Activated naive CD4-positive, alpha-beta T cell treated with anti-CD3 and anti-CD28 coated beads, Interleukin-2, amount 50 U/mL, for 72 hours (primary cell): ENCODE results near the gene ARMCX1. TPM values are rescaled to one million over a fixed set of nuclear protein-coding genes. Genes with fewer than 3 reads are reported as not detected.
"Not testable (repeated sequence)": the region's sequence is repeated elsewhere in the genome, so short reads cannot be mapped to it uniquely, and the experiment has no call there.

Experiments
- ATAC-seq, 2 donors: fragments of 150-1000 bp; cut with Tn5 transposase; 2 replicates each; pipeline ENCODE4 v1.10.0; 2021; ENCODE audit warnings: mild to moderate bottlenecking in 2 of 2, moderate library complexity in 2 of 2
- DNase-seq, 2 donors: peaks; one replicate each; pipeline ENCODE4 v3.0.0; 2021 to 2022; ENCODE audit warnings: low spot score in 2 of 2
- H3K27ac Mint-ChIP-seq, 2 donors: one replicate each; pipeline ENCODE4 v1.8.0; 2022; ENCODE audit warnings: mild to moderate bottlenecking in 2 of 2, mixed read lengths in 2 of 2
- H3K36me3 Mint-ChIP-seq, 2 donors: one replicate each; pipeline ENCODE4 v1.8.0; 2022; ENCODE audit warnings: mixed read lengths in 2 of 2
- H3K9me3 Mint-ChIP-seq, 2 donors: one replicate each; pipeline ENCODE4 v1.8.0; 2022; ENCODE audit warnings: mixed read lengths in 2 of 2
- total RNA-seq, 2 donors: library from RNA; stranded (reverse); gene quantifications; one replicate each; pipeline ENCODE4 v1.2.3, GENCODE V29; 2022

Gene ARMCX1
- 1 to 10 TPM; 2.4 to 2.8 TPM for total RNA-seq

GRCh38 chrX:101550362-101550750 is at the start of gene ARMCX1:
TSS of gene ARMCX1 (plus strand) at chrX:101550547. CDS start at chrX:101552931, 2,384 bp downstream.
- ATAC-seq: peak; percentile 63 to 91
- H3K36me3 Mint-ChIP-seq: peaks cover 0 to 5% of the 10 kb centered on the region in 2 donors
- DNase-seq: peak in 1 of 2 donors; percentile 5
- no peaks in the 10 kb centered on the region for H3K9me3 Mint-ChIP-seq
- H3K27ac Mint-ChIP-seq: peak within 1 kb of the TSS in 1 of 2 donors; percentile 54

- H3K27ac Mint-ChIP-seq, H3K9me3 Mint-ChIP-seq, ATAC-seq, H3K36me3 Mint-ChIP-seq, DNase-seq: not testable (repeated sequence)
Observed at GRCh38 chrX:101502929-101503328, 47.4 kb upstream of the ARMCX1 start.

- no peaks in the 10 kb centered on the region for H3K9me3 Mint-ChIP-seq
- no peak for DNase-seq
- H3K27ac Mint-ChIP-seq: no peak overlapping the region
- no peak for ATAC-seq
- H3K36me3 Mint-ChIP-seq: no peaks in the 10 kb centered on the region
Observed at GRCh38 chrX:101507372-101507771, 43.0 kb upstream of the ARMCX1 start.

GRCh38 chrX:101507986-101508385 is 42.4 kb upstream of the ARMCX1 start:
- no peak for ATAC-seq
- Mint-ChIP-seq H3K27ac (no peak overlapping the region), H3K9me3 (no peaks in the 10 kb centered on the region), H3K36me3 (no peaks in the 10 kb centered on the region)
- no peak for DNase-seq

- H3K36me3 Mint-ChIP-seq: peaks cover 0 to 5% of the 10 kb centered on the region in 2 donors
- DNase-seq: no peak
- no peak for ATAC-seq
- H3K27ac Mint-ChIP-seq: no peak overlapping the region
- H3K9me3 Mint-ChIP-seq: peaks cover 4% of the 10 kb centered on the region in 2 donors
Observed at GRCh38 chrX:101530944-101531343, 19.4 kb upstream of the ARMCX1 start.

- no peak overlapping the region for H3K27ac Mint-ChIP-seq
- H3K36me3 Mint-ChIP-seq: no peaks in the 10 kb centered on the region
- DNase-seq (no peak), ATAC-seq (no peak)
- peaks cover 0 to 4% of the 10 kb centered on the region in 2 donors for H3K9me3 Mint-ChIP-seq
Observed at GRCh38 chrX:101539116-101539515, 11.2 kb upstream of the ARMCX1 start.

GRCh38 chrX:101550751-101551379 is 518 bp downstream of the ARMCX1 start:
- H3K27ac Mint-ChIP-seq: peak overlapping the region in 1 of 2 donors; percentile 54
- DNase-seq: no peak
- ATAC-seq: peak in 1 of 2 donors; percentile 26
- H3K9me3 Mint-ChIP-seq: no peaks in the 10 kb centered on the region
- H3K36me3 Mint-ChIP-seq: peaks cover 0 to 5% of the 10 kb centered on the region in 2 donors

- Mint-ChIP-seq H3K27ac (no peak overlapping the region), H3K36me3 (peaks cover 0 to 5% of the 10 kb centered on the region in 2 donors), H3K9me3 (no peaks in the 10 kb centered on the region)
- no peak for DNase-seq
- no peak for ATAC-seq
Observed at GRCh38 chrX:101551380-101551767, 1.0 kb downstream of the ARMCX1 start.

GRCh38 chrX:101552714-101553113 is 2.4 kb downstream of the ARMCX1 start:
- H3K9me3 Mint-ChIP-seq: no peaks in the 10 kb centered on the region
- DNase-seq: no peak
- H3K36me3 Mint-ChIP-seq: peaks cover 0 to 5% of the 10 kb centered on the region in 2 donors
- no peak for ATAC-seq
- H3K27ac Mint-ChIP-seq: no peak overlapping the region

- DNase-seq (no peak), ATAC-seq (no peak)
- H3K9me3 Mint-ChIP-seq: no peaks in the 10 kb centered on the region
- no peaks in the 10 kb centered on the region for H3K36me3 Mint-ChIP-seq
- H3K27ac Mint-ChIP-seq: no peak overlapping the region
Observed at GRCh38 chrX:101564651-101565050, 14.3 kb downstream of the ARMCX1 start.

- ATAC-seq: peak; percentile 76 to 78
- H3K36me3 Mint-ChIP-seq: no peaks in the 10 kb centered on the region
- H3K9me3 Mint-ChIP-seq: no peaks in the 10 kb centered on the region
- peak in 1 of 2 donors; percentile 40 for DNase-seq
- H3K27ac Mint-ChIP-seq: peak overlapping the region in 1 of 2 donors; percentile 8
Observed at GRCh38 chrX:101595739-101596419, 45.5 kb downstream of the ARMCX1 start.

- H3K27ac Mint-ChIP-seq, ATAC-seq, H3K9me3 Mint-ChIP-seq, DNase-seq, H3K36me3 Mint-ChIP-seq: not testable (repeated sequence)
Observed at GRCh38 chrX:101599592-101599991, 49.2 kb downstream of the ARMCX1 start.

GRCh38 chrX:101602077-101602476 is 51.7 kb downstream of the ARMCX1 start:
- Mint-ChIP-seq H3K27ac (no peak overlapping the region), H3K9me3 (no peaks in the 10 kb centered on the region), H3K36me3 (no peaks in the 10 kb centered on the region)
- no peak for DNase-seq
- ATAC-seq: no peak

Other genes with a start within 250 kb of the ARMCX1 start
- gene TIMM8A, start 201.8 kb upstream of the ARMCX1 start, total RNA-seq: 10 to 100 TPM; 17.4 to 21.9 TPM
- gene BTK, start 164.4 kb upstream of the ARMCX1 start, total RNA-seq: under 1 TPM; 0.19 to 0.41 TPM
- 100 to 1,000 TPM; 236 to 271 TPM for gene RPL36A, start 159.5 kb upstream of the ARMCX1 start, total RNA-seq
- 10 to 100 TPM; 63.8 to 98.2 TPM for gene GLA, start 142.6 kb upstream of the ARMCX1 start, total RNA-seq
- gene HNRNPH2, start 142.3 kb upstream of the ARMCX1 start, total RNA-seq: 10 to 100 TPM; 27.8 to 30.9 TPM
- 1 to 10 TPM; 7.2 to 7.6 TPM for gene ARMCX4, start 65.1 kb upstream of the ARMCX1 start, total RNA-seq
- 10 to 100 TPM; 36.1 to 44.6 TPM for gene ARMCX6, start 67.5 kb downstream of the ARMCX1 start, total RNA-seq
- 10 to 100 TPM; 34.3 to 43.7 TPM for gene ARMCX3, start 72.6 kb downstream of the ARMCX1 start, total RNA-seq
- gene ARMCX2, start 109.3 kb downstream of the ARMCX1 start, total RNA-seq: 10 to 100 TPM; 14.2 to 20.9 TPM